Measurements from ENCODE around the gene RABGGTA.

DNA sequence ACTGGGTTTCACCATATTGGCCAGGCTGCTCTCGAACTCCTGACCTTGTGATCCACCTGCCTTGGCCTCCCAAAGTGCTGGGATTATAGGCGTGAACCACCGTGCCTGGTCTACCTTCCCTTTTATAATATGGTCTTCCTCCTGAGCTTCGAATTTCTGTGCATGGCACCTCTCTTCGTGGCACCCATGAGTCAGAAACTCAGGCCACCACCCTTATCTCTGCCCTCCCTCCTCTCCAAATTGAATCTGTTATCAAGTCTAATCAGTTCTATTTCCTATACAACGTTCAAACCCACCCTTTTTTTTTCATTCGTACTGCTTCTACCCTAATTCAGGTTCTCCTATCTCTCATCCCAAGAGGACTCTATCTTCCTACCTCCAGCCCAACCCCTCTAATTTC, 24.0 kb downstream of the RABGGTA start:
- TF ChIP-seq POLR2A (IDR thresholded peaks at IDR 0.05; ENCODE audit: low read depth, low read length) (no peak), SIN3A (IDR thresholded peaks at IDR 0.05; ENCODE audit: low read depth, low read length) (no peak), SIX5 (IDR thresholded peaks at IDR 0.05; ENCODE audit: low read depth, low read length, severe bottlenecking) (no peak), CBX3 (IDR thresholded peaks at IDR 0.05; ENCODE audit: borderline replicate concordance, low read depth) (no peak), NRF1 (conservative IDR thresholded peaks at IDR 0.05; ENCODE audit: low read depth, low read length) (no peak), SMAD1 (IDR thresholded peaks at IDR 0.05; ENCODE audit: low read depth, partially characterized antibody) (no peak), DPF2 (IDR thresholded peaks at IDR 0.05) (no peak)
- TF ChIP-seq, protein P1, sequence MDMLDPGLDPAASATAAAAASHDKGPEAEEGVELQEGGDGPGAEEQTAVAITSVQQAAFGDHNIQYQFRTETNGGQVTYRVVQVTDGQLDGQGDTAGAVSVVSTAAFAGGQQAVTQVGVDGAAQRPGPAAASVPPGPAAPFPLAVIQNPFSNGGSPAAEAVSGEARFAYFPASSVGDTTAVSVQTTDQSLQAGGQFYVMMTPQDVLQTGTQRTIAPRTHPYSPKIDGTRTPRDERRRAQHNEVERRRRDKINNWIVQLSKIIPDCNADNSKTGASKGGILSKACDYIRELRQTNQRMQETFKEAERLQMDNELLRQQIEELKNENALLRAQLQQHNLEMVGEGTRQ (IDR thresholded peaks at IDR 0.05; ENCODE audit: borderline replicate concordance, low read depth, low read length), result no peak
- TF ChIP-seq, protein P2, sequence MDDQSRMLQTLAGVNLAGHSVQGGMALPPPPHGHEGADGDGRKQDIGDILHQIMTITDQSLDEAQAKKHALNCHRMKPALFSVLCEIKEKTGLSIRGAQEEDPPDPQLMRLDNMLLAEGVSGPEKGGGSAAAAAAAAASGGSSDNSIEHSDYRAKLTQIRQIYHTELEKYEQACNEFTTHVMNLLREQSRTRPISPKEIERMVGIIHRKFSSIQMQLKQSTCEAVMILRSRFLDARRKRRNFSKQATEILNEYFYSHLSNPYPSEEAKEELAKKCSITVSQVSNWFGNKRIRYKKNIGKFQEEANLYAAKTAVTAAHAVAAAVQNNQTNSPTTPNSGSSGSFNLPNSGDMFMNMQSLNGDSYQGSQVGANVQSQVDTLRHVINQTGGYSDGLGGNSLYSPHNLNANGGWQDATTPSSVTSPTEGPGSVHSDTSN (IDR thresholded peaks at IDR 0.05; ENCODE audit: insufficient replicate concordance, low read depth, low read length), result no peak

Measured in GM12878 (cell line).